Measurements from ENCODE around the gene FAM149B1. TPM values are rescaled to one million over a fixed set of nuclear protein-coding genes. Genes with fewer than 3 reads are reported as not detected.

FAM149B1 gene
- total and polyA plus RNA-seq, 2 of the 13 experiments (the other 11 are each of a cell fraction or from before 2014, with no cell fraction given): 9.3 to 16.8 TPM

DNA sequence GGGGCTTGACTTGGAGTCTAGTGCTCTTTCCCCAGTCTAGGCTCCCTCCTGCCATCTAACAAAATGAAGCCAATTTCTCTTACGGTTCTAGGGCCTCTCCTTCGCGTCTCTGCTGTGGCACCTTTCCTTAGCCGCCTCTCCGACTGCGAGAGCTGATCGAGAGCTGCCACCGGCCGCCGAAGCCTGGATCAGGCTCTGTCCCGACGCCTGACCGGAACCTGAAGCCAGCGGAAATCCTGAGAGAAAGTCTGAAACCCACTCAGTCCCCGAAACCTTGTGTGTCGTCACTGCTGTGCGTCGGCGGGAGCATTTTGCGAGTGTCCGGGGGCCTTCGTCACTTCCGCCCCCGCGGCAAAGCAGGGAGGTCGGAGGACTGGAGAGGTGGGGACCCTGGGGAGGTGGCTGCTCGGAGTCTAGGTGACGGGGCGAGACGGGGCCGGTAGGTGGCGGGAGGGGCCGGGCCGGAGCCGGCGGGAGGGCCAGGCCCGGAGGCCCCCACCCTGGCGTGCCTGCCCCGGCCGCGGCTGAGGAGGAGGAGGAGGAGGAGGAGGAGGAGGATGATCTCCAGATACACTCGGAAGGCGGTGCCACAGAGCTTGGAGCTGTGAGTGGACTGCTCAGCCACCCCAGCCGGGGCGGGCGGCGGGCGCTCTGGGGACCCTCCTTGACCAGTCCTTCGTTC is at the start of gene FAM149B1, which contains the start of gene ECD (continued):
- TF ChIP-seq ZNF614 (CRISPR knock-in tag; IDR thresholded peaks at IDR 0.05; ENCODE audit: borderline replicate concordance) (peak; percentile 73; the same call in 1 of the 2 replicates), ZNF205 (CRISPR knock-in tag; IDR thresholded peaks at IDR 0.05) (no peak), MIXL1 (CRISPR knock-in tag; IDR thresholded peaks at IDR 0.05) (peak; percentile 79), HDAC2 (CRISPR knock-in tag; IDR thresholded peaks at IDR 0.05) (peak; percentile 85), TMF1 (CRISPR knock-in tag; IDR thresholded peaks at IDR 0.05; ENCODE audit: low read depth) (0 out of 2 replicates have a peak, but pooled peaks have one; percentile 62), KLF15 (CRISPR knock-in tag; IDR thresholded peaks at IDR 0.05; ENCODE audit: borderline replicate concordance) (no peak), RFX5 (IDR thresholded peaks at IDR 0.05; ENCODE audit: low read depth, low read length) (peak; percentile 55; the same call in 1 of the 2 replicates), TSC22D2 (CRISPR knock-in tag; IDR thresholded peaks at IDR 0.05; ENCODE audit: borderline replicate concordance) (peak; percentile 81; the same call in 1 of the 2 replicates), ETV5 (CRISPR knock-in tag; IDR thresholded peaks at IDR 0.05; ENCODE audit: borderline replicate concordance) (peak; percentile 82; the same call in 1 of the 2 replicates), ADNP (CRISPR knock-in tag; IDR thresholded peaks at IDR 0.05) (no peak), KDM4B (CRISPR knock-in tag; IDR thresholded peaks at IDR 0.05) (no peak), ZSCAN25 (CRISPR knock-in tag; IDR thresholded peaks at IDR 0.05) (peak; percentile 78; the same call in 1 of the 2 replicates), ZNF768 (CRISPR knock-in tag; IDR thresholded peaks at IDR 0.05) (peak; percentile 51; the same call in 1 of the 2 replicates), PAWR (CRISPR knock-in tag; IDR thresholded peaks at IDR 0.05; ENCODE audit: borderline replicate concordance) (no peak)
- TF ChIP-seq, protein P1, sequence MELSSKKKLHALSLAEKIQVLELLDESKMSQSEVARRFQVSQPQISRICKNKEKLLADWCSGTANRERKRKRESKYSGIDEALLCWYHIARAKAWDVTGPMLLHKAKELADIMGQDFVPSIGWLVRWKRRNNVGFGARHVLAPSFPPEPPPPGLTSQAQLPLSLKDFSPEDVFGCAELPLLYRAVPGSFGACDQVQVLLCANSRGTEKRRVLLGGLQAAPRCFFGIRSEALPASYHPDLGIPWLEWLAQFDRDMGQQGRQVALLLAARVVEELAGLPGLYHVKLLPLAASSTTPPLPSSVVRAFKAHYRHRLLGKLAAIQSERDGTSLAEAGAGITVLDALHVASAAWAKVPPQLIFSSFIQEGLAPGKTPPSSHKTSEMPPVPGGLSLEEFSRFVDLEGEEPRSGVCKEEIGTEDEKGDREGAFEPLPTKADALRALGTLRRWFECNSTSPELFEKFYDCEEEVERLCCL (CRISPR knock-in tag; IDR thresholded peaks at IDR 0.05; ENCODE audit: borderline replicate concordance): peak; percentile 51; the same call in 1 of the 2 replicates
- TF ChIP-seq, protein P2, sequence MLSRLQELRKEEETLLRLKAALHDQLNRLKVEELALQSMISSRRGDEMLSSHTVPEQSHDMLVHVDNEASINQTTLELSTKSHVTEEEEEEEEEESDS (CRISPR knock-in tag; IDR thresholded peaks at IDR 0.05; ENCODE audit: borderline replicate concordance): peak; percentile 78; the same call in 1 of the 2 replicates
- TF ChIP-seq, protein P3, sequence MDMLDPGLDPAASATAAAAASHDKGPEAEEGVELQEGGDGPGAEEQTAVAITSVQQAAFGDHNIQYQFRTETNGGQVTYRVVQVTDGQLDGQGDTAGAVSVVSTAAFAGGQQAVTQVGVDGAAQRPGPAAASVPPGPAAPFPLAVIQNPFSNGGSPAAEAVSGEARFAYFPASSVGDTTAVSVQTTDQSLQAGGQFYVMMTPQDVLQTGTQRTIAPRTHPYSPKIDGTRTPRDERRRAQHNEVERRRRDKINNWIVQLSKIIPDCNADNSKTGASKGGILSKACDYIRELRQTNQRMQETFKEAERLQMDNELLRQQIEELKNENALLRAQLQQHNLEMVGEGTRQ (IDR thresholded peaks at IDR 0.05; ENCODE audit: low read depth, low read length): no peak
- TF ChIP-seq, protein P3 (CRISPR knock-in tag; IDR thresholded peaks at IDR 0.05; ENCODE audit: borderline replicate concordance): no peak
- TF ChIP-seq, protein P4, sequence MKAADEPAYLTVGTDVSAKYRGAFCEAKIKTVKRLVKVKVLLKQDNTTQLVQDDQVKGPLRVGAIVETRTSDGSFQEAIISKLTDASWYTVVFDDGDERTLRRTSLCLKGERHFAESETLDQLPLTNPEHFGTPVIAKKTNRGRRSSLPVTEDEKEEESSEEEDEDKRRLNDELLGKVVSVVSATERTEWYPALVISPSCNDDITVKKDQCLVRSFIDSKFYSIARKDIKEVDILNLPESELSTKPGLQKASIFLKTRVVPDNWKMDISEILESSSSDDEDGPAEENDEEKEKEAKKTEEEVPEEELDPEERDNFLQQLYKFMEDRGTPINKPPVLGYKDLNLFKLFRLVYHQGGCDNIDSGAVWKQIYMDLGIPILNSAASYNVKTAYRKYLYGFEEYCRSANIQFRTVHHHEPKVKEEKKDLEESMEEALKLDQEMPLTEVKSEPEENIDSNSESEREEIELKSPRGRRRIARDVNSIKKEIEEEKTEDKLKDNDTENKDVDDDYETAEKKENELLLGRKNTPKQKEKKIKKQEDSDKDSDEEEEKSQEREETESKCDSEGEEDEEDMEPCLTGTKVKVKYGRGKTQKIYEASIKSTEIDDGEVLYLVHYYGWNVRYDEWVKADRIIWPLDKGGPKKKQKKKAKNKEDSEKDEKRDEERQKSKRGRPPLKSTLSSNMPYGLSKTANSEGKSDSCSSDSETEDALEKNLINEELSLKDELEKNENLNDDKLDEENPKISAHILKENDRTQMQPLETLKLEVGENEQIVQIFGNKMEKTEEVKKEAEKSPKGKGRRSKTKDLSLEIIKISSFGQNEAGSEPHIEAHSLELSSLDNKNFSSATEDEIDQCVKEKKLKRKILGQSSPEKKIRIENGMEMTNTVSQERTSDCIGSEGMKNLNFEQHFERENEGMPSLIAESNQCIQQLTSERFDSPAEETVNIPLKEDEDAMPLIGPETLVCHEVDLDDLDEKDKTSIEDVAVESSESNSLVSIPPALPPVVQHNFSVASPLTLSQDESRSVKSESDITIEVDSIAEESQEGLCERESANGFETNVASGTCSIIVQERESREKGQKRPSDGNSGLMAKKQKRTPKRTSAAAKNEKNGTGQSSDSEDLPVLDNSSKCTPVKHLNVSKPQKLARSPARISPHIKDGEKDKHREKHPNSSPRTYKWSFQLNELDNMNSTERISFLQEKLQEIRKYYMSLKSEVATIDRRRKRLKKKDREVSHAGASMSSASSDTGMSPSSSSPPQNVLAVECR (CRISPR knock-in tag; IDR thresholded peaks at IDR 0.05; ENCODE audit: borderline replicate concordance): peak; percentile 93
- TF ChIP-seq, protein P5, sequence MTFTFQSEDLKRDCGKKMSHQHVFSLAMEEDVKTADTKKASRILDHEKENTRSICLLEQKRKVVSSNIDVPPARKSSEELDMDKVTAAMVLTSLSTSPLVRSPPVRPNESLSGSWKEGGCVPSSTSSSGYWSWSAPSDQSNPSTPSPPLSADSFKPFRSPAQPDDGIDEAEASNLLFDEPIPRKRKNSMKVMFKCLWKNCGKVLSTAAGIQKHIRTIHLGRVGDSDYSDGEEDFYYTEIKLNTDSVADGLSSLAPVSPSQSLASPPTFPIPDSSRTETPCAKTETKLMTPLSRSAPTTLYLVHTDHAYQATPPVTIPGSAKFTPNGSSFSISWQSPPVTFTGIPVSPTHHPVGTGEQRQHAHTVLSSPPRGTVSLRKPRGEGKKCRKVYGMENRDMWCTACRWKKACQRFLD (CRISPR knock-in tag; IDR thresholded peaks at IDR 0.05; ENCODE audit: borderline replicate concordance): no peak; the same call in 1 of the 2 replicates

Measured in HepG2 (cell line).